Caco-2 (cell line): ENCODE data around the gene ASH1L. TPM values are rescaled to one million over a fixed set of nuclear protein-coding genes. Genes with fewer than 3 reads are reported as not detected.

Source experiments
- BruUV-seq: library from RNA; stranded (reverse); fragments of 400-500 nt; replicated peaks from 2 replicates; lab custom pipeline; 2021; lab: Mats Ljungman, UMichigan
- CTCF ChIA-PET: fragments of 300-600 bp; sonication (Branson Sonifier 250); formaldehyde crosslinking; loops from one replicate; lab custom pipeline; 2022; ENCODE audit warnings: antibody characterized with exemption; lab: Charles Lee
- POLR2A ChIA-PET: fragments of 300-600 bp; sonication (Branson Sonifier 250); formaldehyde crosslinking; loops from one replicate; lab custom pipeline; 2022; ENCODE audit warnings: antibody characterized with exemption; lab: Charles Lee
- DNase-seq, 2 experiments: peaks; one replicate each; pipeline versions ENCODE4 v3.0.0 to v3.0.0-alpha.2; 2020 to 2022
- H3K27me3 ChIP-seq: replicated peaks from 2 replicates; pipeline ENCODE4 v1.6.0; 2011; ENCODE audit warnings: low read length; ENCODE audit not compliant: control insufficient read depth, insufficient read depth
- H3K36me3 ChIP-seq: 2 replicates; pipeline ENCODE4 v1.5.1; 2011; ENCODE audit warnings: low read length; ENCODE audit not compliant: control insufficient read depth, insufficient read depth
- H3K4me1 ChIP-seq: fragments of 250-450 bp; sonication (Bioruptor Pico); 2 replicates; pipeline ENCODE4 v1.5.1; 2020; ENCODE audit warnings: mild to moderate bottlenecking
- H3K4me3 ChIP-seq: 2 replicates; pipeline ENCODE4 v1.5.1; 2011; ENCODE audit warnings: low read depth, mild to moderate bottlenecking, control low read depth, low read length
- H3K9me3 ChIP-seq: fragments of 250-450 bp; sonication (Bioruptor Pico); 2 replicates; pipeline ENCODE4 v1.5.1; 2020; ENCODE audit warnings: mild to moderate bottlenecking, moderate library complexity
- H3K27ac Mint-ChIP-seq: one replicate; pipeline ENCODE4 v1.8.0; 2022; ENCODE audit warnings: mixed read lengths; ENCODE audit not compliant: unreplicated experiment
- H3K27me3 Mint-ChIP-seq: one replicate; pipeline ENCODE4 v1.8.0; 2022; ENCODE audit warnings: mixed read lengths; ENCODE audit not compliant: insufficient read depth, unreplicated experiment
- H3K36me3 Mint-ChIP-seq: one replicate; pipeline ENCODE4 v1.8.0; 2022; ENCODE audit warnings: mild to moderate bottlenecking, mixed read lengths; ENCODE audit not compliant: insufficient read depth, unreplicated experiment
- H3K4me1 Mint-ChIP-seq: one replicate; pipeline ENCODE4 v1.8.0; 2022; ENCODE audit warnings: low read depth, mixed read lengths; ENCODE audit not compliant: unreplicated experiment
- H3K4me3 Mint-ChIP-seq: one replicate; pipeline ENCODE4 v1.8.0; 2022; ENCODE audit warnings: mild to moderate bottlenecking, moderate library complexity, mixed read lengths; ENCODE audit not compliant: unreplicated experiment
- H3K9me3 Mint-ChIP-seq: one replicate; pipeline ENCODE4 v1.8.0; 2022; ENCODE audit warnings: mixed read lengths; ENCODE audit not compliant: unreplicated experiment
- CTCF ChIP-seq, 2 experiments: fragments of 200-600 bp in 1 of 2; IDR thresholded peaks; 1 replicate in 1 of 2; 2 replicates in 1 of 2; pipeline versions ENCODE4 v1.5.1 to v1.8.0; 2011 to 2022; ENCODE audit warnings: antibody characterized with exemption in 1 of 2, control low read depth in 1 of 2, inconsistent platforms in 1 of 2, low read depth in 1 of 2, low read length in 1 of 2, mild to moderate bottlenecking in 1 of 2, moderate library complexity in 1 of 2; ENCODE audit not compliant: insufficient read depth in 1 of 2, severe bottlenecking in 1 of 2, unreplicated experiment in 1 of 2
- intact Hi-C: fragments of 100-400 bp; cut with micrococcal nuclease; formaldehyde crosslinking; loops from one replicate; pipeline ENCODE4 v1.10.0; 2022; ENCODE audit not compliant: unreplicated experiment
- total RNA-seq: library from RNA; stranded (reverse); gene quantifications from 2 replicates; pipeline ENCODE4 v1.2.3, GENCODE V29; 2022

Gene ASH1L
- total RNA-seq, 1 experiment from 2014 or later: 39.4 TPM

- H3K36me3 Mint-ChIP-seq: peaks cover 9% of the 10 kb centered on the region
- intact Hi-C loops: no loop called here
- BruUV-seq: no TSS peak
- H3K27me3 Mint-ChIP-seq: no peaks in the 10 kb centered on the region
- ChIA-PET CTCF (no interaction called here), POLR2A (no interaction called here)
- no peak for TF ChIP-seq CTCF (IDR thresholded peaks at IDR 0.05; ENCODE audit: insufficient read depth in 1 of 2, low read depth in 1 of 2, low read length in 1 of 2, severe bottlenecking in 1 of 2, unreplicated experiment in 1 of 2)
- DNase-seq: no peak
- no peaks in the 10 kb centered on the region for H3K27me3 ChIP-seq
- peaks cover 7% of the 10 kb centered on the region for H3K4me1 ChIP-seq
- no peak overlapping the region for H3K4me3 Mint-ChIP-seq
- H3K9me3 Mint-ChIP-seq: no peaks in the 10 kb centered on the region
- H3K4me1 Mint-ChIP-seq: no peaks in the 10 kb centered on the region
- H3K9me3 ChIP-seq: no peaks in the 10 kb centered on the region
- H3K27ac Mint-ChIP-seq: no peak overlapping the region
- H3K36me3 ChIP-seq: no peaks in the 10 kb centered on the region
- H3K4me3 ChIP-seq: no peak overlapping the region
Observed at GRCh38 chr1:155527677-155528076, 34.9 kb downstream of the ASH1L start.

- H3K4me3 Mint-ChIP-seq: no peak overlapping the region
- H3K9me3 Mint-ChIP-seq: no peaks in the 10 kb centered on the region
- no TSS peak for BruUV-seq
- Histone ChIP-seq H3K4me1 (no peaks in the 10 kb centered on the region), H3K9me3 (no peaks in the 10 kb centered on the region), H3K4me3 (no peak overlapping the region), H3K36me3 (no peaks in the 10 kb centered on the region), H3K27me3 (no peaks in the 10 kb centered on the region)
- no peak overlapping the region for H3K27ac Mint-ChIP-seq
- ChIA-PET CTCF (no interaction called here), POLR2A (no interaction called here)
- no peak for DNase-seq
- H3K27me3 Mint-ChIP-seq: no peaks in the 10 kb centered on the region
- intact Hi-C loops: no loop called here
- H3K4me1 Mint-ChIP-seq: no peaks in the 10 kb centered on the region
- no peak for TF ChIP-seq CTCF (IDR thresholded peaks at IDR 0.05; ENCODE audit: insufficient read depth in 1 of 2, low read depth in 1 of 2, low read length in 1 of 2, severe bottlenecking in 1 of 2, unreplicated experiment in 1 of 2)
- peaks cover 11% of the 10 kb centered on the region for H3K36me3 Mint-ChIP-seq
Observed at GRCh38 chr1:155526356-155526755, 36.2 kb downstream of the ASH1L start.

- Mint-ChIP-seq H3K36me3 (peaks cover 35% of the 10 kb centered on the region), H3K27ac (no peak overlapping the region), H3K4me1 (no peaks in the 10 kb centered on the region), H3K27me3 (no peaks in the 10 kb centered on the region), H3K4me3 (no peak overlapping the region), H3K9me3 (no peaks in the 10 kb centered on the region)
- no peaks in the 10 kb centered on the region for H3K27me3 ChIP-seq
- POLR2A ChIA-PET: no interaction called here
- CTCF ChIA-PET: no interaction called here
- H3K4me3 ChIP-seq: no peak overlapping the region
- no peak for DNase-seq
- H3K4me1 ChIP-seq: no peaks in the 10 kb centered on the region
- no peak for TF ChIP-seq CTCF (IDR thresholded peaks at IDR 0.05; ENCODE audit: insufficient read depth in 1 of 2, low read depth in 1 of 2, low read length in 1 of 2, severe bottlenecking in 1 of 2, unreplicated experiment in 1 of 2)
- no TSS peak for BruUV-seq
- intact Hi-C loops: no loop called here
- no peaks in the 10 kb centered on the region for H3K9me3 ChIP-seq
- no peaks in the 10 kb centered on the region for H3K36me3 ChIP-seq
Observed at GRCh38 chr1:155522069-155522468, 40.5 kb downstream of the ASH1L start.
